GM12874 (cell line): ENCODE measurements around the gene GSTA5.
A peak's percentile ranks its signal among the peaks of the same experiment; 100 is the strongest.

Experiments used
- CTCF ChIP-seq: IDR thresholded peaks from 2 replicates; pipeline ENCODE4 v1.5.1; 2011; ENCODE audit warnings: low read depth, mild to moderate bottlenecking, control low read depth, low read length, moderate library complexity; ENCODE audit not compliant: insufficient read depth

Gene GSTA5

GRCh38 chr6:52840763-52841585, at the start of gene GSTA5:
Gene GSTA5 (minus strand): TSS chr6:52840813.
- no peak for TF ChIP-seq CTCF

- TF ChIP-seq CTCF, result no peak
Observed at GRCh38 chr6:52890018-52890417, 49.4 kb upstream of the GSTA5 start.

GRCh38 chr6:52887910-52888524, 47.4 kb upstream of the GSTA5 start:
- TF ChIP-seq CTCF, result no peak

GRCh38 chr6:52881996-52882841, 41.6 kb upstream of the GSTA5 start:
- TF ChIP-seq CTCF, result peak; percentile 82

- TF ChIP-seq CTCF, result no peak
Observed at GRCh38 chr6:52881662-52881995, 41.0 kb upstream of the GSTA5 start.

- no peak for TF ChIP-seq CTCF
Observed at GRCh38 chr6:52877786-52878185, 37.2 kb upstream of the GSTA5 start.

GRCh38 chr6:52877168-52877567, 36.6 kb upstream of the GSTA5 start:
- TF ChIP-seq CTCF, result no peak
